Type B pancreatic cell (in vitro differentiated cells): ENCODE data around the gene CLEC18A. TPM values are rescaled to one million over a fixed set of nuclear protein-coding genes. Genes with fewer than 3 reads are reported as not detected.
A peak's percentile ranks its signal among the peaks of the same experiment; 100 is the strongest.
"Not testable (repeated sequence)": the region's sequence is repeated elsewhere in the genome, so short reads cannot be mapped to it uniquely, and the experiment has no call there.

ENCODE experiments used
- DNase-seq: peaks from one replicate; pipeline ENCODE4 v3.0.0; 2021; ENCODE audit warnings: mixed read lengths; ENCODE audit not compliant: unreplicated experiment; ENCODE audit errors: extremely low spot score
- H3K27ac Mint-ChIP-seq: 2 replicates; pipeline ENCODE4 v1.8.0; 2021; ENCODE audit warnings: mild to moderate bottlenecking, mixed read lengths
- H3K27me3 Mint-ChIP-seq: 2 replicates; pipeline ENCODE4 v1.8.0; 2021; ENCODE audit warnings: mixed read lengths
- H3K36me3 Mint-ChIP-seq: 2 replicates; pipeline ENCODE4 v1.8.0; 2021; ENCODE audit warnings: mixed read lengths
- H3K4me1 Mint-ChIP-seq: one replicate; pipeline ENCODE4 v1.8.0; 2021; ENCODE audit warnings: mixed read lengths; ENCODE audit not compliant: unreplicated experiment
- H3K4me3 Mint-ChIP-seq: 2 replicates; pipeline ENCODE4 v1.8.0; 2021; ENCODE audit warnings: mild to moderate bottlenecking, mixed read lengths
- H3K9me3 Mint-ChIP-seq: 2 replicates; pipeline ENCODE4 v1.8.0; 2021; ENCODE audit warnings: mixed read lengths
- CTCF ChIP-seq: fragments of 200-600 bp; sonication (generic); conservative IDR thresholded peaks from 2 replicates; pipeline ENCODE4 v1.5.0; 2021; ENCODE audit warnings: antibody characterized with exemption, mild to moderate bottlenecking
- total RNA-seq: library from RNA; stranded (reverse); gene quantifications from 2 replicates; pipeline ENCODE4 v1.2.1, GENCODE V29; 2021; ENCODE audit warnings: low replicate concordance

CLEC18A gene
- total RNA-seq, 1 donor from 2014 or later: 5.4 TPM

GRCh38 chr16:69942627-69943170 is 8.4 kb upstream of the CLEC18A start:
- H3K4me3 Mint-ChIP-seq: no peak overlapping the region
- no peaks in the 10 kb centered on the region for H3K27me3 Mint-ChIP-seq
- peaks cover 4% of the 10 kb centered on the region for H3K36me3 Mint-ChIP-seq
- no peaks in the 10 kb centered on the region for H3K9me3 Mint-ChIP-seq
- DNase-seq: no peak
- peaks cover 6% of the 10 kb centered on the region for H3K4me1 Mint-ChIP-seq
- H3K27ac Mint-ChIP-seq: no peak overlapping the region
- no peak for TF ChIP-seq CTCF

GRCh38 chr16:69943241-69944036 is 7.7 kb upstream of the CLEC18A start:
- not testable (repeated sequence) for H3K27me3 Mint-ChIP-seq, DNase-seq, H3K9me3 Mint-ChIP-seq, H3K36me3 Mint-ChIP-seq, H3K4me1 Mint-ChIP-seq
- Mint-ChIP-seq H3K4me3 (peak overlapping the region; percentile 5), H3K27ac (peak overlapping the region; percentile 26)

GRCh38 chr16:69950411-69950810 is 723 bp upstream of the CLEC18A start:
- H3K4me3 Mint-ChIP-seq, H3K9me3 Mint-ChIP-seq, H3K4me1 Mint-ChIP-seq, H3K27ac Mint-ChIP-seq, H3K36me3 Mint-ChIP-seq, H3K27me3 Mint-ChIP-seq, DNase-seq: not testable (repeated sequence)

- not testable (repeated sequence) for H3K36me3 Mint-ChIP-seq, H3K4me1 Mint-ChIP-seq, H3K9me3 Mint-ChIP-seq, H3K27me3 Mint-ChIP-seq, H3K4me3 Mint-ChIP-seq, DNase-seq, H3K27ac Mint-ChIP-seq
Observed at GRCh38 chr16:69951672-69952031, 518 bp downstream of the CLEC18A start.

GRCh38 chr16:69952116-69952515 is 982 bp downstream of the CLEC18A start:
- H3K27me3 Mint-ChIP-seq, H3K4me3 Mint-ChIP-seq, H3K9me3 Mint-ChIP-seq, H3K36me3 Mint-ChIP-seq, H3K27ac Mint-ChIP-seq, DNase-seq, H3K4me1 Mint-ChIP-seq: not testable (repeated sequence)

GRCh38 chr16:69952572-69953355 is 1.6 kb downstream of the CLEC18A start:
- not testable (repeated sequence) for H3K27me3 Mint-ChIP-seq, DNase-seq, H3K36me3 Mint-ChIP-seq, H3K4me1 Mint-ChIP-seq, H3K4me3 Mint-ChIP-seq, H3K27ac Mint-ChIP-seq, H3K9me3 Mint-ChIP-seq

GRCh38 chr16:69954241-69954640 is 3.1 kb downstream of the CLEC18A start:
- not testable (repeated sequence) for DNase-seq, H3K9me3 Mint-ChIP-seq, H3K4me1 Mint-ChIP-seq, H3K27me3 Mint-ChIP-seq, H3K27ac Mint-ChIP-seq, H3K36me3 Mint-ChIP-seq, H3K4me3 Mint-ChIP-seq

GRCh38 chr16:69963312-69963711 is 12.2 kb downstream of the CLEC18A start:
- DNase-seq, H3K4me3 Mint-ChIP-seq, H3K27me3 Mint-ChIP-seq, H3K27ac Mint-ChIP-seq, H3K9me3 Mint-ChIP-seq, H3K4me1 Mint-ChIP-seq, H3K36me3 Mint-ChIP-seq: not testable (repeated sequence)

GRCh38 chr16:69964960-69965660 is 14.0 kb downstream of the CLEC18A start:
- not testable (repeated sequence) for H3K27me3 Mint-ChIP-seq, H3K4me3 Mint-ChIP-seq, H3K4me1 Mint-ChIP-seq, H3K36me3 Mint-ChIP-seq, H3K27ac Mint-ChIP-seq, H3K9me3 Mint-ChIP-seq, DNase-seq

GRCh38 chr16:69965661-69966054 is 14.5 kb downstream of the CLEC18A start:
- H3K27ac Mint-ChIP-seq, H3K27me3 Mint-ChIP-seq, H3K4me1 Mint-ChIP-seq, H3K9me3 Mint-ChIP-seq, H3K36me3 Mint-ChIP-seq, DNase-seq: not testable (repeated sequence)
- H3K4me3 Mint-ChIP-seq: peak overlapping the region; percentile 72

GRCh38 chr16:69967688-69968087 is 16.6 kb downstream of the CLEC18A start:
- not testable (repeated sequence) for H3K4me3 Mint-ChIP-seq, H3K36me3 Mint-ChIP-seq, H3K27me3 Mint-ChIP-seq, DNase-seq, H3K27ac Mint-ChIP-seq, H3K4me1 Mint-ChIP-seq, H3K9me3 Mint-ChIP-seq

GRCh38 chr16:69968125-69968524 is 17.0 kb downstream of the CLEC18A start:
- H3K9me3 Mint-ChIP-seq, H3K27me3 Mint-ChIP-seq, H3K36me3 Mint-ChIP-seq, H3K27ac Mint-ChIP-seq, DNase-seq, H3K4me1 Mint-ChIP-seq, H3K4me3 Mint-ChIP-seq: not testable (repeated sequence)
